HepG2 (cell line): Measurements from ENCODE around the gene SPRR2F. TPM values are rescaled to one million over a fixed set of nuclear protein-coding genes. Genes with fewer than 3 reads are reported as not detected.
A peak's percentile ranks its signal among the peaks of the same experiment; 100 is the strongest.

ENCODE experiments used
- ATAC-seq: fragments of 200-7000 bp; cut with Tn5 transposase; 3 replicates; pipeline ENCODE4 v1.9.1; 2020; ENCODE audit warnings: mild to moderate bottlenecking, moderate library complexity
- BruUV-seq: library from RNA; stranded (reverse); fragments of 400-500 nt; replicated peaks from 2 replicates; lab custom pipeline; 2021; lab: Mats Ljungman, UMichigan
- CTCF ChIA-PET: fragments of 300-600 bp; formaldehyde crosslinking; extraction: SDS; loops from one replicate; lab custom pipeline; 2021; ENCODE audit warnings: low total read pairs, inconsistent platforms, low intra/inter-chr PET ratio; lab: Yijun Ruan, JAX
- POLR2A ChIA-PET: fragments of 350-600 bp; sonication (Branson Sonifier 250); formaldehyde crosslinking; loops from one replicate; lab custom pipeline; 2020; ENCODE audit warnings: antibody characterized with exemption, inconsistent platforms; lab: Yijun Ruan, JAX
- DNase-seq: peaks from one replicate; pipeline ENCODE4 v3.0.0-alpha.2; 2015; ENCODE audit warnings: low spot score
- FAIRE-seq: peaks from 3 replicates; lab custom pipeline; 2011; peaks lifted over from hg19 to GRCh38; lab: Jason Lieb, UNC
- H2AFZ ChIP-seq: one replicate; pipeline ENCODE4 v1.6.1; 2011; ENCODE audit warnings: low read length, inconsistent platforms
- H3K27ac ChIP-seq: fragments of 300-600 bp; 3 replicates; pipeline ENCODE4 v1.8.0; 2011; ENCODE audit warnings: mixed run types, mild to moderate bottlenecking, mixed read lengths, low read length, inconsistent platforms; ENCODE audit not compliant: insufficient read depth; ENCODE audit errors: extremely low read length
- H3K27me3 ChIP-seq, 2 experiments: fragments of 200-600 bp in 1 of 2; 2 replicates in 1 of 2; 3 replicates in 1 of 2; pipeline versions ENCODE4 v1.6.0 to v1.8.0; 2011; ENCODE audit warnings: low read length in 2 of 2, mild to moderate bottlenecking in 2 of 2, moderate library complexity in 2 of 2, inconsistent platforms in 1 of 2; ENCODE audit not compliant: insufficient read depth in 2 of 2, control insufficient read depth in 1 of 2
- H3K36me3 ChIP-seq, 2 experiments: fragments of 200-600 bp in 1 of 2; replicated peaks in 1 of 2; 2 replicates in 1 of 2; 3 replicates in 1 of 2; pipeline versions ENCODE4 v1.5.1 to v1.8.0; 2011; ENCODE audit warnings: low read length in 2 of 2, inconsistent platforms in 1 of 2; ENCODE audit not compliant: insufficient read depth in 2 of 2, control insufficient read depth in 1 of 2
- H3K4me1 ChIP-seq: 2 replicates; pipeline ENCODE4 v1.5.1; 2012; ENCODE audit warnings: low read length, inconsistent platforms; ENCODE audit not compliant: insufficient read depth
- H3K4me2 ChIP-seq: 2 replicates; pipeline ENCODE4 v1.6.0; 2011; ENCODE audit warnings: low read depth, low read length, inconsistent platforms
- H3K4me3 ChIP-seq, 3 experiments: fragments of 200-600 bp in 1 of 3; sonication (generic), shearing (Covaris generic) in 1 of 3; replicated peaks in 1 of 3; 2 replicates each; pipeline ENCODE4 v1.5.1; 2011 to 2016; ENCODE audit warnings: low read length in 3 of 3, inconsistent platforms in 2 of 3, low read depth in 2 of 3, mild to moderate bottlenecking in 2 of 3, control low read depth in 1 of 3, mixed read lengths in 1 of 3; ENCODE audit not compliant: insufficient read depth in 1 of 3
- H3K79me2 ChIP-seq: one replicate; pipeline ENCODE4 v1.6.1; 2011; ENCODE audit warnings: low read length, inconsistent platforms; ENCODE audit not compliant: insufficient read depth
- H3K9ac ChIP-seq: 2 replicates; pipeline ENCODE4 v1.6.0; 2011; ENCODE audit warnings: mild to moderate bottlenecking, low read depth, low read length, inconsistent platforms; ENCODE audit not compliant: insufficient read depth
- H3K9me3 ChIP-seq: 2 replicates; pipeline ENCODE4 v1.5.1; 2012; ENCODE audit warnings: mild to moderate bottlenecking, low read length
- H4K20me1 ChIP-seq: 2 replicates; pipeline ENCODE4 v1.6.0; 2011; ENCODE audit warnings: inconsistent platforms, mild to moderate bottlenecking, low read length, moderate library complexity; ENCODE audit not compliant: insufficient read depth
- AKAP8 ChIP-seq: sonication (generic); formaldehyde crosslinking; IDR thresholded peaks from 2 replicates; pipeline ENCODE4 v1.5.1; 2020; ENCODE audit warnings: mild to moderate bottlenecking, missing genetic modification reagents
- CHCHD3 ChIP-seq: sonication (generic); formaldehyde crosslinking; IDR thresholded peaks from 2 replicates; pipeline ENCODE4 v1.8.0; 2022; ENCODE audit warnings: mild to moderate bottlenecking, missing genetic modification reagents, moderate library complexity
- GPN1 ChIP-seq: sonication (generic); formaldehyde crosslinking; IDR thresholded peaks from 2 replicates; pipeline ENCODE4 v1.5.1; 2020; ENCODE audit warnings: missing genetic modification reagents, borderline replicate concordance
- MAFF ChIP-seq: IDR thresholded peaks from 2 replicates; pipeline ENCODE4 v1.6.1; 2011; ENCODE audit warnings: low read depth, low read length, improper control_type of control experiment
- MAFK ChIP-seq, 2 experiments: IDR thresholded peaks in 1 of 2; conservative IDR thresholded peaks in 1 of 2; 2 replicates each; pipeline ENCODE4 v1.6.1; 2011; ENCODE audit warnings: improper control_type of control experiment in 2 of 2, low read length in 2 of 2
- MTA1 ChIP-seq: sonication (generic); formaldehyde crosslinking; IDR thresholded peaks from 2 replicates; pipeline ENCODE4 v1.4.0; 2020; ENCODE audit warnings: missing genetic modification reagents, mild to moderate bottlenecking, borderline replicate concordance
- MYC ChIP-seq: sonication (generic); formaldehyde crosslinking; IDR thresholded peaks from 2 replicates; pipeline ENCODE4 v1.9.0; 2021; ENCODE audit warnings: missing genetic modification reagents, borderline replicate concordance
- PCBP1 ChIP-seq: fragments of 200-400 bp; formaldehyde crosslinking; IDR thresholded peaks from 2 replicates; pipeline ENCODE4 v1.6.1; 2017; ENCODE audit warnings: mild to moderate bottlenecking, low read depth, low read length, borderline replicate concordance
- RARG ChIP-seq: sonication (generic); formaldehyde crosslinking; IDR thresholded peaks from 2 replicates; pipeline ENCODE4 v1.4.0; 2020; ENCODE audit warnings: low read depth, mild to moderate bottlenecking, missing genetic modification reagents
- REXO4 ChIP-seq: sonication (generic); formaldehyde crosslinking; IDR thresholded peaks from 2 replicates; pipeline ENCODE4 v1.8.0; 2022; ENCODE audit warnings: missing genetic modification reagents, mild to moderate bottlenecking, borderline replicate concordance
- SRSF1 ChIP-seq: fragments of 200-400 bp; formaldehyde crosslinking; optimal IDR thresholded peaks from 2 replicates; pipeline ENCODE3; 2017; ENCODE audit warnings: mild to moderate bottlenecking, low read depth, low read length, moderate library complexity
- ZMAT3 ChIP-seq: sonication (generic); formaldehyde crosslinking; conservative IDR thresholded peaks from 2 replicates; pipeline ENCODE4 v1.7.0; 2021; ENCODE audit warnings: missing genetic modification reagents
- WGBS: methylation state at CpG from one replicate; pipeline ENCODE4 v1.1.6; 2017; ENCODE audit warnings: low lambda C conversion rate; 5-methylcytosine and 5-hydroxymethylcytosine counted together
- in situ Hi-C: cut with HindIII; loops from 2 replicates; pipeline ENCODE4 v1.10.0; 2017; ENCODE audit warnings: low pct_unique_long_range_greater_than_20kb; ENCODE audit not compliant: extremely low pct_ligation_motif_present
- intact Hi-C: fragments of 100-400 bp; cut with micrococcal nuclease; formaldehyde crosslinking; loops from one replicate; pipeline ENCODE4 v1.10.0; 2022; ENCODE audit not compliant: unreplicated experiment
- polyA plus RNA-seq, 8 experiments: library from polyadenylated mRNA; depleted of rRNA in 3 of 8; stranded (reverse) in 7 of 8; unstranded in 1 of 8; fragments of >200 nt; fragmentation: Illumina TruSeq in 4 of 8; extraction: Trizol in 4 of 8; gene quantifications; 2 replicates each; pipeline versions ENCODE4 v1.2.1 to v1.2.3, GENCODE V29; 2011 to 2016; ENCODE audit warnings: low read depth in 4 of 8, missing spikeins in 1 of 8, mixed read lengths in 1 of 8; ENCODE audit not compliant: insufficient read depth in 1 of 8
- total RNA-seq, 5 experiments: library from RNA; depleted of rRNA; stranded (reverse); fragments of >200 nt; fragmentation: Illumina TruSeq; extraction: Trizol; gene quantifications; 2 replicates each; pipeline ENCODE4 v1.2.3, GENCODE V29; 2016; ENCODE audit warnings: low read depth in 1 of 5
- TF ChIP-seq, protein P1 (sequence below): sonication (generic); formaldehyde crosslinking; IDR thresholded peaks from 2 replicates; pipeline ENCODE4 v1.9.0; 2021; ENCODE audit warnings: mild to moderate bottlenecking, missing genetic modification reagents

The SPRR2F gene
- total and polyA plus RNA-seq, 2 of the 13 experiments (the other 11 are each of a cell fraction or from before 2014, with no cell fraction given): not detected

GRCh38 chr1:153120945-153121344 is 7.6 kb upstream of the SPRR2F start:
- CTCF ChIA-PET: no interaction called here
- Histone ChIP-seq H3K36me3 (no peaks in the 10 kb centered on the region), H3K4me1 (no peaks in the 10 kb centered on the region), H4K20me1 (no peaks in the 10 kb centered on the region), H3K27me3 (no peaks in the 10 kb centered on the region), H3K9ac (no peak overlapping the region), H2AFZ (no peak overlapping the region), H3K4me3 (no peak overlapping the region), H3K27ac (no peak overlapping the region), H3K9me3 (no peaks in the 10 kb centered on the region)
- in situ Hi-C loops: no loop called here
- intact Hi-C loops: no loop called here
- no peak for ATAC-seq
- no peak for FAIRE-seq
- no peak for DNase-seq
- BruUV-seq: no TSS peak
- POLR2A ChIA-PET: no interaction called here
- TF ChIP-seq MAFK (conservative IDR thresholded peaks at IDR 0.05 in 1 of 2, IDR thresholded peaks at IDR 0.05 in 1 of 2; ENCODE audit: low read length in 2 of 2): peak; percentile 51 to 84
- no peak for TF ChIP-seq PCBP1
- no peak for TF ChIP-seq MTA1 (CRISPR knock-in tag)
- peak; percentile 70; the same call in 1 of the 2 replicates for TF ChIP-seq MAFF
- no peak for TF ChIP-seq MYC (CRISPR knock-in tag)
- TF ChIP-seq, all 625 proteins: peak for 2
- Histone ChIP-seq H3K4me2 (no peak overlapping the region), H3K79me2 (no peaks in the 10 kb centered on the region)

DNA sequence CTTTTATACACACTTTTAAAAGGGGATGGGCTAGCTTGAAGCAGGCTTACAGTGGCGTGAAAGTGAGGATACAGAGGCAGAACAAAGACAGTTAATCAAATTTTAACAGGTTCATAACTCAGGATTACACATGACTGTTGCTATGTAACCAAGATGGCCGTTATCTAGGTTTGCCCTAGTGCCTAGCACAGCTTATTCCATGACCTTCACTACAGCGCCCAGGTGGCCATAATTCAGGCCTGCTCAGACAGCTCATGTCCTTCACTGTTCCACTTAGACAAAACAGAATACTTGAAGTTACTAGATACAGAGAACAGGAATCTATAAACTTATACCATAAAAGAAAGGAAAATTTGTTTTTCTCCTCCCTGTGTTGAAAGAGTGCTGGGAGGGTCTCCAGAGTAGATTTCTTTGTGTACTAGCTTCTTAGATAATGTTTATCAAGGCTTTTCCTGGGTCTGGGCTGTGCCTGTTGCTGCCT is 6.2 kb upstream of the SPRR2F start:
- POLR2A ChIA-PET: no interaction called here
- Histone ChIP-seq H3K4me2 (no peak overlapping the region), H3K79me2 (no peaks in the 10 kb centered on the region), H4K20me1 (no peaks in the 10 kb centered on the region), H3K27me3 (no peaks in the 10 kb centered on the region), H2AFZ (no peak overlapping the region), H3K36me3 (no peaks in the 10 kb centered on the region), H3K4me1 (no peaks in the 10 kb centered on the region), H3K27ac (no peak overlapping the region), H3K9ac (no peak overlapping the region), H3K9me3 (no peaks in the 10 kb centered on the region), H3K4me3 (no peak overlapping the region)
- intact Hi-C loops: no loop called here
- 0% methylated on average over 3 of the region's 3 CpGs for WGBS
- DNase-seq (no peak), ATAC-seq (no peak), FAIRE-seq (no peak)
- in situ Hi-C loops: no loop called here
- BruUV-seq: no TSS peak
- CTCF ChIA-PET: no interaction called here
- TF ChIP-seq GPN1 (CRISPR knock-in tag) (no peak), AKAP8 (CRISPR knock-in tag) (no peak), CHCHD3 (CRISPR knock-in tag) (no peak), REXO4 (no peak), RARG (CRISPR knock-in tag) (no peak), ZMAT3 (no peak), SRSF1 (no peak)
- TF ChIP-seq, protein P1, sequence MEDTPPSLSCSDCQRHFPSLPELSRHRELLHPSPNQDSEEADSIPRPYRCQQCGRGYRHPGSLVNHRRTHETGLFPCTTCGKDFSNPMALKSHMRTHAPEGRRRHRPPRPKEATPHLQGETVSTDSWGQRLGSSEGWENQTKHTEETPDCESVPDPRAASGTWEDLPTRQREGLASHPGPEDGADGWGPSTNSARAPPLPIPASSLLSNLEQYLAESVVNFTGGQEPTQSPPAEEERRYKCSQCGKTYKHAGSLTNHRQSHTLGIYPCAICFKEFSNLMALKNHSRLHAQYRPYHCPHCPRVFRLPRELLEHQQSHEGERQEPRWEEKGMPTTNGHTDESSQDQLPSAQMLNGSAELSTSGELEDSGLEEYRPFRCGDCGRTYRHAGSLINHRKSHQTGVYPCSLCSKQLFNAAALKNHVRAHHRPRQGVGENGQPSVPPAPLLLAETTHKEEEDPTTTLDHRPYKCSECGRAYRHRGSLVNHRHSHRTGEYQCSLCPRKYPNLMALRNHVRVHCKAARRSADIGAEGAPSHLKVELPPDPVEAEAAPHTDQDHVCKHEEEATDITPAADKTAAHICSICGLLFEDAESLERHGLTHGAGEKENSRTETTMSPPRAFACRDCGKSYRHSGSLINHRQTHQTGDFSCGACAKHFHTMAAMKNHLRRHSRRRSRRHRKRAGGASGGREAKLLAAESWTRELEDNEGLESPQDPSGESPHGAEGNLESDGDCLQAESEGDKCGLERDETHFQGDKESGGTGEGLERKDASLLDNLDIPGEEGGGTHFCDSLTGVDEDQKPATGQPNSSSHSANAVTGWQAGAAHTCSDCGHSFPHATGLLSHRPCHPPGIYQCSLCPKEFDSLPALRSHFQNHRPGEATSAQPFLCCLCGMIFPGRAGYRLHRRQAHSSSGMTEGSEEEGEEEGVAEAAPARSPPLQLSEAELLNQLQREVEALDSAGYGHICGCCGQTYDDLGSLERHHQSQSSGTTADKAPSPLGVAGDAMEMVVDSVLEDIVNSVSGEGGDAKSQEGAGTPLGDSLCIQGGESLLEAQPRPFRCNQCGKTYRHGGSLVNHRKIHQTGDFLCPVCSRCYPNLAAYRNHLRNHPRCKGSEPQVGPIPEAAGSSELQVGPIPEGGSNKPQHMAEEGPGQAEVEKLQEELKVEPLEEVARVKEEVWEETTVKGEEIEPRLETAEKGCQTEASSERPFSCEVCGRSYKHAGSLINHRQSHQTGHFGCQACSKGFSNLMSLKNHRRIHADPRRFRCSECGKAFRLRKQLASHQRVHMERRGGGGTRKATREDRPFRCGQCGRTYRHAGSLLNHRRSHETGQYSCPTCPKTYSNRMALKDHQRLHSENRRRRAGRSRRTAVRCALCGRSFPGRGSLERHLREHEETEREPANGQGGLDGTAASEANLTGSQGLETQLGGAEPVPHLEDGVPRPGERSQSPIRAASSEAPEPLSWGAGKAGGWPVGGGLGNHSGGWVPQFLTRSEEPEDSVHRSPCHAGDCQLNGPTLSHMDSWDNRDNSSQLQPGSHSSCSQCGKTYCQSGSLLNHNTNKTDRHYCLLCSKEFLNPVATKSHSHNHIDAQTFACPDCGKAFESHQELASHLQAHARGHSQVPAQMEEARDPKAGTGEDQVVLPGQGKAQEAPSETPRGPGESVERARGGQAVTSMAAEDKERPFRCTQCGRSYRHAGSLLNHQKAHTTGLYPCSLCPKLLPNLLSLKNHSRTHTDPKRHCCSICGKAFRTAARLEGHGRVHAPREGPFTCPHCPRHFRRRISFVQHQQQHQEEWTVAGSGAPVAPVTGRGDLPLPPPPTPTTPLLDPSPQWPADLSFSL (CRISPR knock-in tag): no peak
